ENCODE data around the gene MKLN1. TPM values are rescaled to one million over a fixed set of nuclear protein-coding genes. Genes with fewer than 3 reads are reported as not detected.
A peak's percentile ranks its signal among the peaks of the same experiment; 100 is the strongest.

Gene MKLN1
- total RNA-seq (10 to 100 TPM; 82.4 to 87.9 TPM), polyA plus RNA-seq (ENCODE audit: insufficient read depth, low read depth, low replicate concordance) (42.1 TPM)
- long read RNA-seq, donor 1, full-length matches to known transcripts, result 9 of 15 reads
- long read RNA-seq, donor 1, partial matches to known transcripts, result 6 of 15 reads
- long read RNA-seq, donor 1, other reads (novel, unspliced or antisense), result 0 of 15 reads
- long read RNA-seq, donor 2, full-length matches to known transcripts, result 9 of 9 reads
- long read RNA-seq, donor 2, partial matches to known transcripts, result 0 of 9 reads
- long read RNA-seq, donor 2, other reads (novel, unspliced or antisense), result 0 of 9 reads

DNA sequence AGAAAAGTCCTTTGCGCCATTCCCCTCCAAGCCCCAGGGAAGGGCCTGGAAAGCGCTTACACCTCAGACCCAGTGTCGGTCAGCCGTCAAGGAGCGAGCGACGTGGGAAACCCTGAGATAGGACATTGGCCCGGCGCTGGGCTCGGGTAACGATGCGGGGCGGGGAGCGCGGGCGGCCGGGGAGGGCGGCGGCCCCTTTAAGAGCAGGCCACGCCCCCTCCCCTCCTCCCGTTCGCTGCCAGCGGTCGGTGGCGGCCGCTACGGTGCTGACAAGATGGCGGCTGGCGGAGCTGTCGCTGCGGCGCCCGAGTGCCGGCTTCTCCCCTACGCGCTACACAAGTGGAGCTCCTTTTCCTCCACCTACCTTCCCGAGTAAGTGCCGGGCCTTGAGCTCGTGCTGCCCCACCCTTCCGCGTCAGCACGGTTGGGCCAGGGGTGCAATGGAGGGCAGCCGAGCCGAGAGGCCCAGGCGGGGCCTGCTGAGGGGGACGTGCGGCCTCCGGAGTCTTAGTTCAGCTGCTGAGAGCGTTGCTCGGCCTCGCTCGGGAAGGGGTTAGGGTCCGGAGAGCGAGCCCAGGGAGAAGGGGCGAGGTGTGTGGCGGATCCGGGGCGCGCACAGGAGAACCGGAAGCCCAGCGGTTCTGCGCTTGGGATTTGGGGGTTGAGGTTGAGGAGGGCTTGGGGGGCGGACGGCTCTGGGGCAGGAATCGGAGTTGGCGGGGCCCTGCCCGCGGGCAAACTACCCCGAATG is at the start of gene MKLN1:
Gene MKLN1 (plus strand): TSS at position 251 of the 751 bp plus-strand sequence. CDS start 24 bp downstream, at position 275.
- WGBS, 2 donors, result 0 to 2% methylated on average over 25 to 67 of the region's 69 CpGs
- Histone ChIP-seq H3K27ac (peak within 1 kb of the TSS; percentile 99 to 100), H3K36me3 (ENCODE audit: low read depth, missing control alignments) (no peaks in the 10 kb centered on the region), H3K27me3 (no peaks in the 10 kb centered on the region), H3K9me3 (no peaks in the 10 kb centered on the region), H3K4me1 (peaks cover 26% of the 10 kb centered on the region), H3K4me3 (peak within 1 kb of the TSS; percentile 95 to 98)
- DNase-seq, result peak; percentile 95
- TF ChIP-seq, protein P1, sequence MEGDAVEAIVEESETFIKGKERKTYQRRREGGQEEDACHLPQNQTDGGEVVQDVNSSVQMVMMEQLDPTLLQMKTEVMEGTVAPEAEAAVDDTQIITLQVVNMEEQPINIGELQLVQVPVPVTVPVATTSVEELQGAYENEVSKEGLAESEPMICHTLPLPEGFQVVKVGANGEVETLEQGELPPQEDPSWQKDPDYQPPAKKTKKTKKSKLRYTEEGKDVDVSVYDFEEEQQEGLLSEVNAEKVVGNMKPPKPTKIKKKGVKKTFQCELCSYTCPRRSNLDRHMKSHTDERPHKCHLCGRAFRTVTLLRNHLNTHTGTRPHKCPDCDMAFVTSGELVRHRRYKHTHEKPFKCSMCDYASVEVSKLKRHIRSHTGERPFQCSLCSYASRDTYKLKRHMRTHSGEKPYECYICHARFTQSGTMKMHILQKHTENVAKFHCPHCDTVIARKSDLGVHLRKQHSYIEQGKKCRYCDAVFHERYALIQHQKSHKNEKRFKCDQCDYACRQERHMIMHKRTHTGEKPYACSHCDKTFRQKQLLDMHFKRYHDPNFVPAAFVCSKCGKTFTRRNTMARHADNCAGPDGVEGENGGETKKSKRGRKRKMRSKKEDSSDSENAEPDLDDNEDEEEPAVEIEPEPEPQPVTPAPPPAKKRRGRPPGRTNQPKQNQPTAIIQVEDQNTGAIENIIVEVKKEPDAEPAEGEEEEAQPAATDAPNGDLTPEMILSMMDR (IDR thresholded peaks at IDR 0.05), result peak in 1 of 3 experiments; percentile 17
- TF ChIP-seq POLR2A (IDR thresholded peaks at IDR 0.05), result peak; percentile 63
- intact Hi-C loops (cut with DNase I; ENCODE audit: low total_unique reads), result no loop called here

DNA sequence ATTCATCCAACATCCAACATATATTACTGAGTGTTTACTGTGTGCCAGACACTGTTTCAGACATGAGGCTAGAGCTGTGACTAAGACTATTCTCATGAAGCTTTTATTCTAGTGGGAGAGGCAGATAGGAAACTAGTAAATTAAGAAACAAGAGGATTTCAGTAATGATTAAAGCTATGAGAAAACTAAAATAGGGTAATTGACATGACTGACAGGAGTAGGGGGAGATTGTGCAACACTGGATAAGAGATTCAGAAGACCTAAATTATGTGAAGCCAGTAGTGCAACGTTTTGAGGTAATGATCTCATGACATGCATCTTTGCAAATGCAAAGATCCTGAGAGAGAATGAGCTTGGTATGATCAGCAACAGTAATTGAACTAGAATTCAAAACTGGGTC is 48.6 kb upstream of the MKLN1 start:
- no peak for DNase-seq
- Histone ChIP-seq H3K4me3 (no peak overlapping the region), H3K9me3 (no peaks in the 10 kb centered on the region), H3K27me3 (no peaks in the 10 kb centered on the region), H3K4me1 (no peaks in the 10 kb centered on the region), H3K36me3 (ENCODE audit: low read depth, missing control alignments) (no peaks in the 10 kb centered on the region), H3K27ac (no peak overlapping the region)
- intact Hi-C loops (cut with DNase I; ENCODE audit: low total_unique reads), result no loop called here
- no peak for TF ChIP-seq POLR2A (IDR thresholded peaks at IDR 0.05)
- TF ChIP-seq, protein P1 (IDR thresholded peaks at IDR 0.05), result no peak
- 66% methylated on average over 1 of the region's 1 CpG for WGBS, 2 donors

DNA sequence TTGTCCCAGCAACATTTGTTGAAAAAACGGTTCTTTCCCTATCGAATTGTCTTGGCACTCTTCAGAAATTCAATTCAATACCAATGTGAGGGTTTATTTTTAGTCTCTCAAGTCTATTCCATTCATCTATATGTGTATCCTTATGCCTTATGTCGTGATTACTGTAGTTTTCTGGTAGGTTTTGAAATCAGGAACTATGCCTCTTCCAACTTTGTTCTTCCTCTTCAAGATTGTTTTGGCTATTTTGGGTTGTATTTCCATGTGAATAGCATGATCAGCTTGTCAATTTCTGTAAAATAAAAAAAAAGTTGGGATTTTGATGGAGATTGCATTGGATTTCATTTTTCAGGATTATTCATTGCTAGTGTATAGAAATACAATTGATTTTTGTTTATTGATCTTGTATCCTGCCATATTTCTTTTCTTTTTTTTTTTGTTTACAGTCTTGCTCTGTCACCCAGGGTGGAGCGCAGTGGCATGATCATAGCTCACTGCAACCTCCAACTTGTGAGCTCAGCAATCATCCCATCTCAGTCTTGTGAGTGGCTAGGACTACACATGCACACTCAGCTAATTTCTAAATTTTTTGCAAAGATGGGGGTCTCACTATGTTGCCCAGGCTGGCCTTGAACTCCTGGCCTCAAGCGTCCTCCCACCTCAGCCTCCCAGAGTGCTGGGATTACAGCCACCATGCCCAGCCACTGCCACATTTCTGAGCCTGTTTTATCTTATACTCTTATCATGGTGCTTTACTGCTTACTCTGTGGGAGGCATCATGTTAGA is 46.2 kb upstream of the MKLN1 start:
- intact Hi-C loops (cut with DNase I; ENCODE audit: low total_unique reads), result no loop called here
- Histone ChIP-seq H3K9me3 (no peaks in the 10 kb centered on the region), H3K36me3 (ENCODE audit: low read depth, missing control alignments) (no peaks in the 10 kb centered on the region), H3K27me3 (no peaks in the 10 kb centered on the region), H3K27ac (peak overlapping the region in 1 of 2 donors; percentile 41), H3K4me1 (peaks cover 24% of the 10 kb centered on the region), H3K4me3 (no peak overlapping the region)
- DNase-seq, result no peak
- TF ChIP-seq, protein P1 (IDR thresholded peaks at IDR 0.05), result no peak
- no peak for TF ChIP-seq POLR2A (IDR thresholded peaks at IDR 0.05)
- 82 to 91% methylated on average over 5 of the region's 5 CpGs for WGBS, 2 donors

DNA sequence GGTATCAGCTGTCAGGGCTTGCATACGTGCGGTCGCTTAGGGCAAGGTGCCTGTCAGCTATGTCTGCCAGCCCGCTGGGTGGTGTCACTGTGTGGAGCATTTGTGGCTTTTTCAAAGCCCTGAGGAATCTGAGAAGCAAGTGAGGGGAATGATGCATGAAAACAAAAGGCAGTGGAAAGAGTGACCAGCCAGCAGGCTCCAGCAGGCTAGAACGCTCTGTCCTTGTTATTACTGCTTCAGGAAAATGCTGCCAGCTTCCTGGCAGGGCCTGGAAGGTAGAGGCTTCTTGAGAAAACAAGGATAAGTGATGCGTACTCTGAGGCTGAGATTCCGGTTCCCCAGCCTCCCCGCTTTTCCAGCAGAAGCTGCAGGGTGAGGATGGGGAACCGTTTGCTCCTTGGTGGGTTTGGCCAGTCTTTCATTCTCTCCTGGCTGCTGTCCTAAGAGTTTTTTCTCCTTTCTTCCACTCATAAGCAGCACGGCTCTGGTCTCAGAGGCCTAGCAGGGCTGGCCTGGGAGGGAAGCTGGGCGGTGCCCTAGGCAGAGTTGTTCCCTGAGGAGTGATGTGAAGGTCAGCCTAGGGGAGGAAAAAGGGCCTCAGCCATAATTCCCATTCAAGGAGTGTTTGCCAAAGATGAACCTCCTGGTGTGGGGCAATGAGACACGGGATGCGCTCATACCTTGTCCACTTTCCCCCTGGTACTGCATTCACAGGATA is 42.8 kb upstream of the MKLN1 start:
- 38 to 51% methylated on average over 13 of the region's 13 CpGs for WGBS, 2 donors
- peak overlapping the region; percentile 91 for H3K27ac ChIP-seq
- peak; percentile 77 for DNase-seq
- H3K36me3 ChIP-seq (ENCODE audit: low read depth, missing control alignments), result no peaks in the 10 kb centered on the region
- no peaks in the 10 kb centered on the region for H3K27me3 ChIP-seq
- no peaks in the 10 kb centered on the region for H3K9me3 ChIP-seq
- no peak overlapping the region for H3K4me3 ChIP-seq
- intact Hi-C loops (cut with DNase I; ENCODE audit: low total_unique reads), result no loop called here
- H3K4me1 ChIP-seq, result peaks cover 36% of the 10 kb centered on the region
- TF ChIP-seq, protein P1 (IDR thresholded peaks at IDR 0.05), result no peak
- no peak for TF ChIP-seq POLR2A (IDR thresholded peaks at IDR 0.05)
